Gastroesophageal sphincter (tissue), 4 donors: ENCODE data around the gene SERPINI1. TPM values are rescaled to one million over a fixed set of nuclear protein-coding genes. Genes with fewer than 3 reads are reported as not detected.

Experiments used
- ATAC-seq: fragments of 150-250 bp; one replicate; pipeline ENCODE4 v1.9.1; 2016; ENCODE audit warnings: mild to moderate bottlenecking, moderate library complexity
- H3K27ac ChIP-seq, 4 donors: fragments of 200-600 bp; sonication (generic) in 3 of 4; 1 replicate in 3 of 4; 2 replicates in 1 of 4; pipeline ENCODE4 v1.5.1; 2016 to 2019
- H3K27me3 ChIP-seq: fragments of 200-600 bp; sonication (generic); one replicate; pipeline ENCODE4 v1.5.1; 2019
- H3K36me3 ChIP-seq, 2 donors: fragments of 200-600 bp; sonication (generic); one replicate each; pipeline ENCODE4 v1.5.1; 2019; ENCODE audit warnings: control low read depth in 1 of 2
- H3K4me1 ChIP-seq, 3 donors: fragments of 200-600 bp; sonication (generic); 1 replicate in 2 of 3; 2 replicates in 1 of 3; pipeline ENCODE4 v1.5.1; 2016 to 2019; ENCODE audit warnings: control low read depth in 2 of 3
- H3K4me3 ChIP-seq, 2 donors: fragments of 200-600 bp; sonication (generic); one replicate each; pipeline ENCODE4 v1.5.1; 2019; ENCODE audit warnings: mild to moderate bottlenecking in 1 of 2, moderate library complexity in 1 of 2
- H3K9me3 ChIP-seq, 3 donors: fragments of 200-600 bp; sonication (generic); one replicate each; pipeline ENCODE4 v1.5.1; 2017 to 2019; ENCODE audit warnings: control low read depth in 2 of 3
- CTCF ChIP-seq, 4 experiments: fragments of 200-600 bp in 2 of 4; fragments of 450-650 bp in 2 of 4; sonication (generic) in 1 of 4; IDR thresholded peaks; one replicate each; pipeline ENCODE4 v1.5.1; 2017 to 2019; ENCODE audit warnings: antibody characterized with exemption in 4 of 4, mild to moderate bottlenecking in 2 of 4, moderate library complexity in 2 of 4
- EP300 ChIP-seq: sonication (generic); formaldehyde crosslinking; IDR thresholded peaks from one replicate; pipeline ENCODE4 v1.6.1; 2017; ENCODE audit warnings: antibody characterized with exemption, mild to moderate bottlenecking
- POLR2A ChIP-seq, 2 donors: fragments of 450-650 bp; IDR thresholded peaks; one replicate each; pipeline ENCODE4 v1.6.1; 2017; ENCODE audit warnings: antibody characterized with exemption in 2 of 2, mild to moderate bottlenecking in 2 of 2, moderate library complexity in 1 of 2
- POLR2AphosphoS5 ChIP-seq: sonication (generic); formaldehyde crosslinking; IDR thresholded peaks from one replicate; pipeline ENCODE4 v1.6.1; 2017; ENCODE audit warnings: antibody characterized with exemption
- WGBS, 2 donors: methylation state at CpG; one replicate each; pipeline ENCODE4 v1.1.5; 2018; ENCODE audit warnings: low coverage in 1 of 2; 5-methylcytosine and 5-hydroxymethylcytosine counted together
- total RNA-seq, 4 donors: library from RNA; depleted of rRNA; stranded (reverse); fragments of >200 nt; gene quantifications; one replicate each; pipeline ENCODE4 v1.1.0, GENCODE V29; 2016

Gene SERPINI1
- total RNA-seq, 4 donors from 2014 or later: 1.6 to 13.1 (median 4.9) TPM

GRCh38 chr3:167859610-167860009 is 124.1 kb downstream of the SERPINI1 start:
- no peak for ATAC-seq
- TF ChIP-seq EP300 (no peak), CTCF (IDR thresholded peaks at IDR 0.05) (no peak), POLR2A (IDR thresholded peaks at IDR 0.05) (no peak), POLR2AphosphoS5 (no peak)
- WGBS, 2 donors: 80% methylated on average over 1 of the region's 1 CpG; no CpG with 5 or more reads in 1 of the 2 donors
- Histone ChIP-seq H3K36me3 (no peaks in the 10 kb centered on the region), H3K27me3 (no peaks in the 10 kb centered on the region), H3K27ac (no peak overlapping the region), H3K4me3 (no peak overlapping the region), H3K9me3 (no peaks in the 10 kb centered on the region), H3K4me1 (peaks cover 0 to 30% (median 7%) of the 10 kb centered on the region in 3 donors)

GRCh38 chr3:167861649-167862048 is 126.1 kb downstream of the SERPINI1 start:
- Histone ChIP-seq H3K4me1 (peaks cover 0 to 21% (median 0%) of the 10 kb centered on the region in 3 donors), H3K27me3 (no peaks in the 10 kb centered on the region), H3K36me3 (no peaks in the 10 kb centered on the region), H3K27ac (no peak overlapping the region), H3K4me3 (no peak overlapping the region), H3K9me3 (no peaks in the 10 kb centered on the region)
- no peak for ATAC-seq
- 71 to 83% methylated on average over 3 of the region's 3 CpGs for WGBS, 2 donors
- TF ChIP-seq POLR2A (IDR thresholded peaks at IDR 0.05) (no peak), POLR2AphosphoS5 (no peak), CTCF (IDR thresholded peaks at IDR 0.05) (no peak), EP300 (no peak)

DNA sequence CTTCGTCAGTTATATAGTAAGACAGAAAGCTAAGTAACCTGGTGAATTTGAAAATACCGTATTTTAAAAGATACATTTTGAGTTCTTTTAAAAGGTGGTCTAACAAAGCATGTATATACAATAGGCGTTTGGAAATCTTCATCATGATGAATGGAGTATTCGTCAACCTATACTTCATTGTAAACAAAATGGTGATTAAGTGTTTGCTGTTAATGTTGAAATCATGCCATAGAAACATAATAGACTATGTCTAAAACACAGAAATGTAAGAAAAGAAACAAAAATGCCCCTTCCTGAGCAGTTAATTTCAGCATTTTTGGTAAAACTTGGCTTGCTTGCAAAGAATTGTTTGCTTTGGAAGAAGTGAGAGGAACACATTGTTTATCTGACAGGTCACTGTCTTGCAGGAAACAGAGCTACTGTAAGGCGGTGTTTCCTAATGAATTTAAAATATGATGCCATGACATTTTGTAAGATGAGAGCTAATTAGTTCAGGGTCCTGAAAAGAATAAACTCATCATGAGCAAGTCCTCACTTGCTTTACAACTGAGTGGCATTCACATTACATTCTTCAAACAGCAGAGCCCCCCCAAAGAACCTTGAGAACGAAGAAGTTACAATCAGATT is 126.7 kb downstream of the SERPINI1 start:
- no peak for TF ChIP-seq POLR2AphosphoS5
- no peak for TF ChIP-seq POLR2A (IDR thresholded peaks at IDR 0.05)
- TF ChIP-seq CTCF (IDR thresholded peaks at IDR 0.05): no peak
- no peak for TF ChIP-seq EP300
- Histone ChIP-seq H3K4me3 (no peak overlapping the region), H3K4me1 (peaks cover 0 to 21% (median 0%) of the 10 kb centered on the region in 3 donors), H3K27me3 (no peaks in the 10 kb centered on the region), H3K9me3 (no peaks in the 10 kb centered on the region), H3K36me3 (no peaks in the 10 kb centered on the region), H3K27ac (no peak overlapping the region)
- no peak for ATAC-seq
- 66 to 69% methylated on average over 5 to 6 of the region's 6 CpGs for WGBS, 2 donors

- no peak for ATAC-seq
- TF ChIP-seq POLR2AphosphoS5: no peak
- TF ChIP-seq CTCF (IDR thresholded peaks at IDR 0.05): no peak
- TF ChIP-seq EP300: no peak
- TF ChIP-seq POLR2A (IDR thresholded peaks at IDR 0.05): no peak
These were observed 128.5 kb downstream of the SERPINI1 start for GRCh38 chr3:167863811-167864551.

GRCh38 chr3:167864552-167864874 is 129.0 kb downstream of the SERPINI1 start:
- peak overlapping the region in 1 of 4 donors; percentile 30 for H3K27ac ChIP-seq
- H3K36me3 ChIP-seq: no peaks in the 10 kb centered on the region
- H3K27me3 ChIP-seq: no peaks in the 10 kb centered on the region
- ATAC-seq: no peak
- 50 to 67% methylated on average over 1 of the region's 1 CpG for whole genome bisulfite sequencing, 2 donors
- H3K4me1 ChIP-seq: peaks cover 0 to 21% (median 0%) of the 10 kb centered on the region in 3 donors
- no peak overlapping the region for H3K4me3 ChIP-seq
- H3K9me3 ChIP-seq: no peaks in the 10 kb centered on the region
- TF ChIP-seq CTCF (IDR thresholded peaks at IDR 0.05): no peak
- no peak for TF ChIP-seq EP300
- TF ChIP-seq POLR2AphosphoS5: no peak
- no peak for TF ChIP-seq POLR2A (IDR thresholded peaks at IDR 0.05)

More at GRCh38 chr3:167863811-167864551, 128.5 kb downstream of the SERPINI1 start:
- Histone ChIP-seq H3K27ac (peak overlapping the region in 1 of 4 donors; percentile 30), H3K9me3 (no peaks in the 10 kb centered on the region), H3K36me3 (no peaks in the 10 kb centered on the region), H3K4me1 (peaks cover 0 to 21% (median 0%) of the 10 kb centered on the region in 3 donors), H3K4me3 (no peak overlapping the region), H3K27me3 (no peaks in the 10 kb centered on the region)
- 92 to 97% methylated on average over 3 to 5 of the region's 9 CpGs for WGBS, 2 donors
